HFF-Myc (cell line): ENCODE measurements around the gene TSPO2.

Experiments
- DNase-seq: peaks from one replicate; pipeline ENCODE4 v3.0.0-alpha.2; 2011; ENCODE audit warnings: low read depth; ENCODE audit errors: extremely low read depth
- H3K4me3 ChIP-seq: replicated peaks from 2 replicates; pipeline ENCODE4 v1.5.1; 2011; ENCODE audit warnings: low read depth, mild to moderate bottlenecking, control low read depth, low read length
- TF ChIP-seq, protein P1 (sequence below): IDR thresholded peaks from 2 replicates; pipeline ENCODE4 v1.5.1; 2012; ENCODE audit warnings: mild to moderate bottlenecking, low read depth, low read length, control low read depth; ENCODE audit errors: missing control alignments

Gene TSPO2

DNA sequence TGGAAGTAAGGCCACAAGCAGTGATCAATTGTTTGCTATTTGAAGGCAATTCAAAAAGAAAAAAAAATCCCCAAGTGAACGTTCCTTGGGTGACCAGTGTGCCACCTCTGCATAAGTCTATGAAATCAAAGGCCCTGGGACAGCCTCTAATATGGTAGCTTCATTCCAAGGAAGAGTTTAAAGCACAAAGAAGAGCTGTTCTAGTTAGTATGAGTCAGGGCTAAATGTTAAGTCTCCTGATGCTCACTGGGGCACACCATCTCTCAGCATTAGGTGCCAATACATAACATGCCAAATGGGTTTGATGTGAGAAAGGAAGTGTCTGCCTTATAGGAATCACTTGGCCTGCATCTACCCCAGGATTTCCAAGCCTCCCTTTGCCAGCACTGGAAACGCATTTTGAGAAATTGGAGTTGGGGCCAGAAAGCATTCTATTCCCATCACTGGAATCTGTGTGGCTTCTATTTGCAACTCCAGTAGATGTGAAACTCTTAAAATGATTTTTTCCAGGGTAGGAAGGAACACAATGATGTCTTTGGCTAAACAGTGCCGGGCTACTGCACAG lies 16.2 kb upstream of the TSPO2 start:
- no peak overlapping the region for H3K4me3 ChIP-seq
- TF ChIP-seq, protein P1, sequence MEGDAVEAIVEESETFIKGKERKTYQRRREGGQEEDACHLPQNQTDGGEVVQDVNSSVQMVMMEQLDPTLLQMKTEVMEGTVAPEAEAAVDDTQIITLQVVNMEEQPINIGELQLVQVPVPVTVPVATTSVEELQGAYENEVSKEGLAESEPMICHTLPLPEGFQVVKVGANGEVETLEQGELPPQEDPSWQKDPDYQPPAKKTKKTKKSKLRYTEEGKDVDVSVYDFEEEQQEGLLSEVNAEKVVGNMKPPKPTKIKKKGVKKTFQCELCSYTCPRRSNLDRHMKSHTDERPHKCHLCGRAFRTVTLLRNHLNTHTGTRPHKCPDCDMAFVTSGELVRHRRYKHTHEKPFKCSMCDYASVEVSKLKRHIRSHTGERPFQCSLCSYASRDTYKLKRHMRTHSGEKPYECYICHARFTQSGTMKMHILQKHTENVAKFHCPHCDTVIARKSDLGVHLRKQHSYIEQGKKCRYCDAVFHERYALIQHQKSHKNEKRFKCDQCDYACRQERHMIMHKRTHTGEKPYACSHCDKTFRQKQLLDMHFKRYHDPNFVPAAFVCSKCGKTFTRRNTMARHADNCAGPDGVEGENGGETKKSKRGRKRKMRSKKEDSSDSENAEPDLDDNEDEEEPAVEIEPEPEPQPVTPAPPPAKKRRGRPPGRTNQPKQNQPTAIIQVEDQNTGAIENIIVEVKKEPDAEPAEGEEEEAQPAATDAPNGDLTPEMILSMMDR = no peak
- DNase-seq = no peak

DNA sequence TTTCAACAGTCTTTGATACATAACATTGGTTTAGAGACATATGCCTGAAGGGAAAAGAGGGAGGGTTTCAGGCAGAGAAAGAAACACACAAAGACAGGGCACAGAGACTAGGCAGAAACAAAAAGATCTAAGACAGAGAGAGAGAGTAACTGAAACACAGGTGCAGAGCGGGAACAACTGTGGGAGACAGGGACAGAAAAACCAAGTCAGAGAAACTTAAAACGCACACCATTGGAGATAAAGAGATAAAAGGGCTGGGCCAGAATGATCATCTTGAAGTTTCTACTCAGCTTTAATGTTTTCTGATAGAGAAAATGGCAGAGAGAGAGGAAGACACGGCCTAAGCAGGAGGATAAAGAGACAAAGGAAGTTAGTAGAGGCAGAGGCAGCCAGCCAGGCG lies 15.0 kb upstream of the TSPO2 start:
- peak overlapping the region; percentile 33 for H3K4me3 ChIP-seq
- TF ChIP-seq, protein P1 = no peak
- DNase-seq = no peak

DNA sequence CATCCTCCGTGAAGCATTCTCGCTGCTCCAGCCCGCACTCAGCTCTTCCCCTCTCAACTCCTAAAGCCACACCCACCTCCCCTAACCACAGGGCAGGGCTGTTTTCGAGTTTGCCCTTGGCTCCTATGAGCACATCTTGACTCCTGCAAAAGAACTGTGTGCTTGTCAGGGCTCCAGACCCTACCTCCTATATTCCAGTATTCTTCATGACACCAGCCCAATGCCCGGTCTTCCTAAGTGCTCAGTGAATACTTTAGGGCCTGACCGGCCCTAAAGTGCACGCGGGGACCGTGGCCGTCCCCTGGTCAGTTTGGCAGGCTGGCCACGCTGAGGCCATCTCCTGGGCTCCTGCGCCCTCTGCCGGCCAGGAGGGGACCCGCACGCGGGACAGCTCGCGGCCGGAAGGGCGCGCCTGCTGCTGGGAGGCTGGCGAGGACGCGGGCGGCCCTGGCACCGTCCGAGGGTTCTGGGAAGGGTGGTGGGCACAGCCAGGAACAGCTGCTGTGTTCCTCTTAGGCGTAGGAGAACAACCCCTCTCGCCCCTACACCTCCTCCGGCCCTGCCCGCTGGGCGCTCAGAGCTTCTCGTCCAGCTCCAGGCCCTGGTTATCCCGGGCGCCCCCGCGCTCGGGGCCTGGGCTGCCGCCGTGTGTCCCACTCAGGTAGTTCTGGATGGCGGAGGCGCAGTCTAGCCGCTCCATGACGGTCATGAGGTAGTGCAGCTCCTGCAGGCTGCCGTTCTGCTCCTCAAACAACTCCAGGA lies 14.3 kb upstream of the TSPO2 start:
- peak overlapping the region; percentile 33 for H3K4me3 ChIP-seq
- TF ChIP-seq, protein P1 = peak; percentile 96
- DNase-seq = peak; percentile 17

DNA sequence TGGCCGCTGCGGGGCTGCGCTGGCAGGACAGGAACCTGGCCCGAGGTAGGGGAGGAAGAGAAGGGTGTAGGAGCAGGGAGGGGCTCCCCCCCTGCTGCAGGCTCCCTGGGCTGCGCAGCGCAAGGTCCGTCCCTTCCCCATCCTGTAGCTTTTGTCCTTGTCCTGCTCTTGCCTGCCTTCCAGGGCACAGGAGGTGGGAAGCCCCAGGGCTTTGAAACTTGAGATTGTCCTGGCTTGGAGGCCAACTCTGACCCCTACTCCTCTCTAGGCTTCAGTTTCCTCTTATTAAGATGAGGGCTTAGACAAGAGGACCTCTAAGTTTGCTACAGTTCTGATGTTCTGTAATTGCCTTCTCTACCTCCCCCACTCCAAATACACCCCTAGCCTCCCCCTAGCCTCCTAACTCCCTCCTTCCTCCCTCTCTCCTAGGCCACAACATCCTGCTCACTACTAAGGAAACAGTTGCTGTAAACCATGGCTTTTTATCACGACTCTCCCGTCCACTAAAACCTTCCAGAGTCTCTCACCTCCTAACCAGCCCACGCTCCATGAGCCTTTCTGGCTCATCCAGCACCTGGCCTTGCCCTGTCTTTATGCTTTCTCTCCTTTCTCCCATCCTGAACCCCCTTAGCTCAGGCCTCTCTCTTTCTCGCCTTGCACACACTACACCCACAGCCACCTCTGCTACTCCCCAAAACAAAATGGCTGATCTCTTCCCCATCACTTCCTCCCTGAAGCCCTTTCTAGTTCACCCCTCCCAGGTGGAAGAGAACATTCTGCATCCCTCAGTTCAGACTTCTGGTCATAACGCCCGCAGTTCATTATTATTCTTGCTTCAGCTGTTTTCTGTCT lies 13.5 kb upstream of the TSPO2 start:
- TF ChIP-seq, protein P1 = no peak
- no peak for DNase-seq
- H3K4me3 ChIP-seq = peak overlapping the region; percentile 33

DNA sequence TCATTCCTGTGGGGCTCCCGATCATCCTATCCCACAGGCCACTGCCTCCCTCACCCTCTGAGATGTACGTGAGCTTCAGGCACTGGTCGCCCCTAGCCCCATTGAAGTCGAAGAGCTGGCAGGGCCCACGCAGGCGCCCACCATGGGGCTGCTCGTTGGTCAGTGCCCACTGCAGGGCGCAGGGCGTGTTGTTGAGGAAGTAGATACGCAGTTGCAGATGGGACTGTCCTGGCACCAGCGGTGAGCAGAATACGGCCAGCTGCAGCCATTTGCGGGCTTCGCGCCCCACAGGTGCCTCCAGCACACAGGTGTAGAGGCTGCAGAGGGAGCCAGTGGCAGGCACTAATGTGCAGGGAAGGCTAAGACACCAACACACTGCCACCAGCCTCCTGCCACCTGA lies 9.4 kb upstream of the TSPO2 start:
- no peak for DNase-seq
- no peak overlapping the region for H3K4me3 ChIP-seq
- TF ChIP-seq, protein P1 = no peak

DNA sequence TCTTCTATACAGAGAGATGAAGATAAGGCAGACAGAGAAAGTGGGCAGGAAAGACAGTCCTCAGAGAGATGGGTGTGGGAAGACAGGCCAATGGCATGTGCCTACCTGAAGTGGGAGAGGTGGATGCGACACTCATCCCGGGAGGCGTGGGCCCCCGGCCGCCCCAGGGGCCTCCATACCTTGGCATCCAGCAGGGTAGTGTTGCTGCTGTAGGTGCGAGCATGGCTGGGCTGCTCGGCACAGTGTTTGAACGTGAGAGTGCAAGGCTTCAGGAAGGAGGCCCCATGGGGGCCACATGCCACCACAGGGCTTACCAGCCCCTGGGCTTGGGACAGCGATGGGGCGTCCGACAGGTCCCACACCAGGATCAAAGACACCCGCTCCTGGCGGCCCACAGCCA lies 8.5 kb upstream of the TSPO2 start:
- H3K4me3 ChIP-seq = no peak overlapping the region
- DNase-seq = no peak
- TF ChIP-seq, protein P1 = no peak
